NCI-H1105 treated with DMSO at 0.1 percent for 48 hours (cell line): ENCODE data around the gene VSIG2.

Experiments used
- DNase-seq: peaks from one replicate; lab custom pipeline; 2025; lab: John Stamatoyannopoulos, UW

VSIG2 gene

GRCh38 chr11:124763156-124763947 is 11.3 kb upstream of the VSIG2 start:
- DNase-seq, result peak; percentile 92

- peak; percentile 45 for DNase-seq
These were observed 10.6 kb upstream of the VSIG2 start for GRCh38 chr11:124762624-124763155.

GRCh38 chr11:124762105-124762623 is 10.1 kb upstream of the VSIG2 start, which contains the start of gene ESAM:
ESAM (minus strand) TSS chr11:124762290; CDS start chr11:124762154, 136 bp downstream.
- peak; percentile 55 for DNase-seq

GRCh38 chr11:124761301-124762104 is 9.4 kb upstream of the VSIG2 start:
- no peak for DNase-seq

GRCh38 chr11:124760806-124761205 is 8.8 kb upstream of the VSIG2 start:
- DNase-seq, result no peak

GRCh38 chr11:124760205-124760652 is 8.2 kb upstream of the VSIG2 start:
- DNase-seq, result no peak

GRCh38 chr11:124759266-124760204 is 7.5 kb upstream of the VSIG2 start:
- no peak for DNase-seq

- DNase-seq, result peak; percentile 61
These were observed 6.6 kb upstream of the VSIG2 start for GRCh38 chr11:124758355-124759265.

GRCh38 chr11:124757320-124757719 is 5.3 kb upstream of the VSIG2 start:
- no peak for DNase-seq

GRCh38 chr11:124756753-124757227 is 4.7 kb upstream of the VSIG2 start:
- no peak for DNase-seq

GRCh38 chr11:124756033-124756752 is 4.1 kb upstream of the VSIG2 start:
- DNase-seq, result no peak

- DNase-seq, result no peak
These were observed 2.7 kb upstream of the VSIG2 start for GRCh38 chr11:124754710-124755109.

GRCh38 chr11:124754309-124754708 is 2.3 kb upstream of the VSIG2 start:
- no peak for DNase-seq

GRCh38 chr11:124753624-124754023 is 1.6 kb upstream of the VSIG2 start:
- no peak for DNase-seq

- DNase-seq, result no peak
These were observed 1.1 kb upstream of the VSIG2 start for GRCh38 chr11:124753205-124753604.

- DNase-seq, result no peak
These were observed 532 bp upstream of the VSIG2 start for GRCh38 chr11:124752471-124753102.

GRCh38 chr11:124751391-124751740 is 689 bp downstream of the VSIG2 start:
- no peak for DNase-seq

GRCh38 chr11:124749912-124750311 is 2.1 kb downstream of the VSIG2 start:
- no peak for DNase-seq
